K562 (cell line): Measurements from ENCODE around the gene DNMT3L. TPM values are rescaled to one million over a fixed set of nuclear protein-coding genes. Genes with fewer than 3 reads are reported as not detected.

Experiments used
- CBX1 ChIP-seq: sonication (generic); IDR thresholded peaks from 2 replicates; pipeline ENCODE4 v1.6.1; 2016; ENCODE audit warnings: antibody characterized with exemption, low read depth, mild to moderate bottlenecking
- GABPB2 ChIP-seq: fragments of 250-450 bp; sonication (Bioruptor Pico); conservative IDR thresholded peaks from 2 replicates; pipeline ENCODE4 v1.5.1; 2021; ENCODE audit warnings: mild to moderate bottlenecking
- GATA2 ChIP-seq: sonication (generic); formaldehyde crosslinking; IDR thresholded peaks from 2 replicates; pipeline ENCODE4 v1.4.0; 2020; ENCODE audit warnings: mild to moderate bottlenecking, missing genetic modification reagents
- HEY1 ChIP-seq: fragments of 250-450 bp; sonication (Bioruptor Pico); IDR thresholded peaks from 2 replicates; pipeline ENCODE4 v1.5.0; 2020; ENCODE audit warnings: mild to moderate bottlenecking, moderate library complexity, borderline replicate concordance
- MAFK ChIP-seq: IDR thresholded peaks from 2 replicates; pipeline ENCODE4 v1.6.1; 2011; ENCODE audit warnings: low read length, improper control_type of control experiment
- PTTG1 ChIP-seq: fragments of 450-650 bp; IDR thresholded peaks from 2 replicates; pipeline ENCODE4 v1.6.1; 2016; ENCODE audit warnings: low read depth, mild to moderate bottlenecking, missing genetic modification characterization, missing compliant biosample characterization
- RB1 ChIP-seq: fragments of 450-650 bp; IDR thresholded peaks from 2 replicates; pipeline ENCODE4 v1.6.1; 2017; ENCODE audit warnings: low read depth, mild to moderate bottlenecking
- SNRNP70 ChIP-seq: fragments of 200-400 bp; formaldehyde crosslinking; optimal IDR thresholded peaks from 2 replicates; pipeline ENCODE3; 2017; ENCODE audit warnings: low read depth, low read length
- TFAP4 ChIP-seq: sonication (generic); formaldehyde crosslinking; IDR thresholded peaks from 2 replicates; pipeline ENCODE4 v1.8.0; 2022; ENCODE audit warnings: missing genetic modification reagents, mild to moderate bottlenecking, moderate library complexity, borderline replicate concordance
- YY1 ChIP-seq, 3 experiments: IDR thresholded peaks; 2 replicates each; pipeline ENCODE4 v1.6.1; 2011; ENCODE audit warnings: low read length in 2 of 3, mild to moderate bottlenecking in 2 of 3, moderate library complexity in 2 of 3, borderline replicate concordance in 1 of 3, control low read depth in 1 of 3, low read depth in 1 of 3; ENCODE audit not compliant: insufficient read depth in 3 of 3, insufficient replicate concordance in 2 of 3, control insufficient read depth in 1 of 3, insufficient read length in 1 of 3; ENCODE audit errors: extremely low read depth in 1 of 3
- ZEB2 ChIP-seq: fragments of 450-650 bp; IDR thresholded peaks from 2 replicates; pipeline ENCODE4 v1.6.1; 2016
- ZNF280A ChIP-seq: fragments of 450-650 bp; IDR thresholded peaks from 2 replicates; pipeline ENCODE4 v1.6.1; 2018; ENCODE audit warnings: mild to moderate bottlenecking, low read depth; ENCODE audit not compliant: partially characterized antibody
- ZNF318 ChIP-seq, 2 experiments: fragments of 450-650 bp; IDR thresholded peaks; 2 replicates each; pipeline ENCODE4 v1.6.1; 2016; ENCODE audit warnings: mild to moderate bottlenecking in 2 of 2, borderline replicate concordance in 1 of 2, low read depth in 1 of 2, moderate library complexity in 1 of 2
- ZNF740 ChIP-seq, 3 experiments: fragments of 200-800 bp in 1 of 3; sonication (Bioruptor generic) in 1 of 3; sonication (generic) in 1 of 3; formaldehyde crosslinking in 1 of 3; IDR thresholded peaks; 2 replicates each; pipeline versions ENCODE4 v1.6.1 to v1.8.0; 2016 to 2022; ENCODE audit warnings: mild to moderate bottlenecking in 2 of 3, missing compliant biosample characterization in 2 of 3, missing genetic modification characterization in 2 of 3, missing genetic modification reagents in 1 of 3
- polyA plus RNA-seq, 8 experiments: library from polyadenylated mRNA; depleted of rRNA in 4 of 8; stranded (reverse) in 5 of 8; unstranded in 3 of 8; fragments of >200 nt; fragmentation: Nextera tagmentation in 2 of 8; fragmentation: Illumina TruSeq in 1 of 8; extraction: Ambion mirVana in 2 of 8; extraction: Trizol in 1 of 8; gene quantifications; 2 replicates each; pipeline versions ENCODE4 v1.2.1 to v1.2.3, GENCODE V29; 2011 to 2014; ENCODE audit warnings: inconsistent platforms in 1 of 8, missing spikeins in 1 of 8
- total RNA-seq, 7 experiments: library from RNA; depleted of rRNA in 6 of 7; stranded (reverse); fragments of >200 nt in 6 of 7; fragmentation: Illumina TruSeq in 2 of 7; extraction: Trizol in 2 of 7; gene quantifications; 2 replicates each; pipeline versions ENCODE4 v1.2.1 to v1.2.3, GENCODE V29; 2011 to 2021; ENCODE audit warnings: low replicate concordance in 1 of 7

The DNMT3L gene
- total and polyA plus RNA-seq, 9 of the 15 experiments (the other 6 are each of a cell fraction or from before 2014, with no cell fraction given), result 0.08 TPM; not detected in 8

- TF ChIP-seq ZNF318 (IDR thresholded peaks at IDR 0.05; ENCODE audit: borderline replicate concordance in 1 of 2, low read depth in 1 of 2) (no peak), HEY1 (no peak), MAFK (no peak), SNRNP70 (no peak), PTTG1 (tag) (no peak), RB1 (peak; percentile 79; the same call in 1 of the 2 replicates), YY1 (IDR thresholded peaks at IDR 0.05; ENCODE audit: borderline replicate concordance in 1 of 3, control insufficient read depth in 1 of 3, extremely low read depth in 1 of 3, insufficient read depth in 3 of 3, insufficient read length in 1 of 3, insufficient replicate concordance in 2 of 3, low read depth in 1 of 3, low read length in 2 of 3) (peak in 1 of 3 experiments; percentile 50), GATA2 (CRISPR knock-in tag) (no peak), ZNF740 (CRISPR knock-in tag; IDR thresholded peaks at IDR 0.05) (no peak), ZNF740 (tag; IDR thresholded peaks at IDR 0.05) (no peak), CBX1 (no peak), ZNF280A (no peak), TFAP4 (CRISPR knock-in tag) (peak; percentile 68; the same call in 1 of the 2 replicates), ZEB2 (no peak), GABPB2 (no peak)
Observed at GRCh38 chr21:44297525-44298290, 36.0 kb upstream of the DNMT3L start (continued).
